Neutrophil (primary cell): ENCODE data around the gene MAN2B2.

Experiments
- H3K27ac ChIP-seq: fragments of 200-600 bp; sonication (generic); 2 replicates; pipeline ENCODE4 v1.5.1; 2016; ENCODE audit warnings: mild to moderate bottlenecking, moderate library complexity
- H3K27me3 ChIP-seq: fragments of 200-600 bp; sonication (generic); 2 replicates; pipeline ENCODE4 v1.6.0; 2016; ENCODE audit warnings: mild to moderate bottlenecking
- H3K36me3 ChIP-seq: fragments of 200-600 bp; sonication (generic); 2 replicates; pipeline ENCODE4 v1.5.1; 2017
- H3K4me1 ChIP-seq, 2 experiments: fragments of 200-600 bp in 1 of 2; sonication (generic) in 1 of 2; 1 replicate in 1 of 2; 2 replicates in 1 of 2; pipeline versions ENCODE4 v1.5.1 to v1.6.1; 2013 to 2016; ENCODE audit warnings: low read depth in 1 of 2, low read length in 1 of 2, mild to moderate bottlenecking in 1 of 2, moderate library complexity in 1 of 2; ENCODE audit not compliant: control insufficient read depth in 1 of 2, insufficient read depth in 1 of 2
- H3K4me3 ChIP-seq, 2 experiments: fragments of 200-600 bp in 1 of 2; sonication (generic) in 1 of 2; 1 replicate in 1 of 2; 2 replicates in 1 of 2; pipeline ENCODE4 v1.5.1; 2013 to 2016; ENCODE audit warnings: low read depth in 1 of 2, low read length in 1 of 2, mild to moderate bottlenecking in 1 of 2, moderate library complexity in 1 of 2
- H3K9me3 ChIP-seq: fragments of 200-600 bp; sonication (generic); 2 replicates; pipeline ENCODE4 v1.5.1; 2016
- CTCF ChIP-seq: fragments of 200-600 bp; sonication (generic); IDR thresholded peaks from 2 replicates; pipeline ENCODE4 v1.5.1; 2016; ENCODE audit warnings: antibody characterized with exemption

Gene MAN2B2

GRCh38 chr4:6566391-6567190, 8.4 kb upstream of the MAN2B2 start:
- no peaks in the 10 kb centered on the region for H3K36me3 ChIP-seq
- peaks cover 0 to 11% of the 10 kb centered on the region in 2 experiments for H3K4me1 ChIP-seq
- peaks cover 91% of the 10 kb centered on the region for H3K27me3 ChIP-seq
- no peak for TF ChIP-seq CTCF
- no peak overlapping the region for H3K27ac ChIP-seq
- H3K4me3 ChIP-seq, result no peak overlapping the region
- H3K9me3 ChIP-seq, result no peaks in the 10 kb centered on the region

- Histone ChIP-seq H3K9me3 (no peaks in the 10 kb centered on the region), H3K27me3 (peaks cover 91% of the 10 kb centered on the region), H3K4me1 (peaks cover 0 to 11% of the 10 kb centered on the region in 2 experiments), H3K27ac (no peak overlapping the region), H3K4me3 (no peak overlapping the region), H3K36me3 (no peaks in the 10 kb centered on the region)
- TF ChIP-seq CTCF, result no peak
These were observed 7.8 kb upstream of the MAN2B2 start for GRCh38 chr4:6567218-6567617.

- Histone ChIP-seq H3K27ac (no peak overlapping the region), H3K9me3 (no peaks in the 10 kb centered on the region), H3K36me3 (no peaks in the 10 kb centered on the region), H3K4me1 (peaks cover 0 to 8% of the 10 kb centered on the region in 2 experiments), H3K27me3 (peaks cover 91% of the 10 kb centered on the region), H3K4me3 (no peak overlapping the region)
- no peak for TF ChIP-seq CTCF
These were observed 6.8 kb upstream of the MAN2B2 start for GRCh38 chr4:6568148-6568547.

GRCh38 chr4:6568689-6569332, 6.2 kb upstream of the MAN2B2 start:
- Histone ChIP-seq H3K27ac (no peak overlapping the region), H3K4me3 (no peak overlapping the region), H3K36me3 (no peaks in the 10 kb centered on the region), H3K4me1 (peaks cover 0 to 6% of the 10 kb centered on the region in 2 experiments), H3K9me3 (no peaks in the 10 kb centered on the region), H3K27me3 (peaks cover 93% of the 10 kb centered on the region)
- TF ChIP-seq CTCF, result no peak

GRCh38 chr4:6571608-6572007, 3.4 kb upstream of the MAN2B2 start:
- TF ChIP-seq CTCF, result no peak
- Histone ChIP-seq H3K27ac (no peak overlapping the region), H3K9me3 (no peaks in the 10 kb centered on the region), H3K36me3 (peaks cover 3% of the 10 kb centered on the region), H3K4me3 (no peak overlapping the region), H3K4me1 (peaks cover 14 to 22% of the 10 kb centered on the region in 2 experiments), H3K27me3 (peaks cover 72% of the 10 kb centered on the region)
